Measurements from ENCODE around the gene PSMB9. TPM values are rescaled to one million over a fixed set of nuclear protein-coding genes. Genes with fewer than 3 reads are reported as not detected.

PSMB9 gene
- total RNA-seq, 2 donors from 2014 or later: 24.2 to 25.7 TPM

GRCh38 chr6:32906539-32906938, 52.5 kb downstream of the PSMB9 start:
- H3K36me3 ChIP-seq: no peaks in the 10 kb centered on the region
- H3K9me3 ChIP-seq: no peaks in the 10 kb centered on the region
- no peak overlapping the region for H3K4me3 ChIP-seq
- no peak for DNase-seq (ENCODE audit: low spot score)
- ATAC-seq (ENCODE audit: insufficient number of reproducible peaks, low FRiP score, low read depth): no peak
- no peaks in the 10 kb centered on the region for H3K27me3 ChIP-seq (replicated peaks; ENCODE audit: insufficient read depth)
- H3K4me1 ChIP-seq (ENCODE audit: control insufficient read depth in 1 of 2, low read depth in 2 of 2): no peaks in the 10 kb centered on the region
- TF ChIP-seq CTCF (IDR thresholded peaks at IDR 0.05): no peak
- no peak overlapping the region for H3K27ac ChIP-seq

GRCh38 chr6:32908897-32909296, 54.9 kb downstream of the PSMB9 start:
- H3K27me3 ChIP-seq (replicated peaks; ENCODE audit: insufficient read depth): no peaks in the 10 kb centered on the region
- H3K4me3 ChIP-seq: no peak overlapping the region
- H3K4me1 ChIP-seq (ENCODE audit: control insufficient read depth in 1 of 2, low read depth in 2 of 2): no peaks in the 10 kb centered on the region
- no peak for DNase-seq (ENCODE audit: low spot score)
- H3K36me3 ChIP-seq: no peaks in the 10 kb centered on the region
- no peak overlapping the region for H3K27ac ChIP-seq
- no peaks in the 10 kb centered on the region for H3K9me3 ChIP-seq
- no peak for TF ChIP-seq CTCF (IDR thresholded peaks at IDR 0.05)
- ATAC-seq (ENCODE audit: insufficient number of reproducible peaks, low FRiP score, low read depth): no peak

Other genes starting within 250 kb of the PSMB9 start
- 10 to 100 TPM in 1 of 2 donors, 1 to 10 TPM in 1; 4.5 to 24.4 TPM for gene HLA-DQA1, start 216.8 kb upstream of the PSMB9 start, total RNA-seq
- 10 to 100 TPM in 1 of 2 donors, 1 to 10 TPM in 1; 2.0 to 11.1 TPM for gene HLA-DQB1, start 187.5 kb upstream of the PSMB9 start, total RNA-seq
- gene HLA-DQA2, start 112.8 kb upstream of the PSMB9 start, total RNA-seq: 1 to 10 TPM in 1 of 2 donors, under 1 TPM in 1; 0.85 to 1.4 TPM
- 1 to 10 TPM in 1 of 2 donors, not detected in 1; 2.4 TPM for gene HLA-DQB2, start 90.7 kb upstream of the PSMB9 start, total RNA-seq
- under 1 TPM in 1 of 2 donors, not detected in 1; 0.54 TPM for gene HLA-DOB, start 37.2 kb upstream of the PSMB9 start, total RNA-seq
- gene TAP2, start 15.5 kb upstream of the PSMB9 start, total RNA-seq: 10 to 100 TPM in 1 of 2 donors, 1 to 10 TPM in 1; 9.6 to 17.3 TPM
- 10 to 100 TPM; 28.4 to 43.3 TPM for gene PSMB8, start 10.1 kb upstream of the PSMB9 start, total RNA-seq
- 10 to 100 TPM; 41.6 to 46.9 TPM for gene TAP1, start 488 bp upstream of the PSMB9 start, total RNA-seq
- 10 to 100 TPM; 13.5 to 34.4 TPM for gene HLA-DMB, start 86.8 kb downstream of the PSMB9 start, total RNA-seq
- gene HLA-DMA, start 98.9 kb downstream of the PSMB9 start, total RNA-seq: 10 to 100 TPM; 41.7 to 53.2 TPM
- 100 to 1,000 TPM; 134 to 169 TPM for gene BRD2, start 114.4 kb downstream of the PSMB9 start, total RNA-seq
- gene HLA-DOA, start 155.4 kb downstream of the PSMB9 start, total RNA-seq: 10 to 100 TPM in 1 of 2 donors, 1 to 10 TPM in 1; 5.8 to 19.4 TPM
- gene HLA-DPA1, start 219.5 kb downstream of the PSMB9 start, total RNA-seq: 100 to 1,000 TPM; 141 to 148 TPM
- 100 to 1,000 TPM in 1 of 2 donors, 10 to 100 TPM in 1; 78.4 to 112 TPM for gene HLA-DPB1, start 221.8 kb downstream of the PSMB9 start, total RNA-seq

Measured in thoracic aorta (tissue), 2 donors.